GM18498 (cell line): Measurements from ENCODE around the gene SIAH1.
"Not testable (repeated sequence)": the region's sequence is repeated elsewhere in the genome, so short reads cannot be mapped to it uniquely, and the experiment has no call there.

Experiments used
- ATAC-seq: cut with Tn5 transposase; IDR thresholded peaks from one replicate; pipeline ENCODE4 v1.9.1; 2021; ENCODE audit warnings: mild to moderate bottlenecking, moderate library complexity; ENCODE audit not compliant: unreplicated experiment

SIAH1 gene, protein sequence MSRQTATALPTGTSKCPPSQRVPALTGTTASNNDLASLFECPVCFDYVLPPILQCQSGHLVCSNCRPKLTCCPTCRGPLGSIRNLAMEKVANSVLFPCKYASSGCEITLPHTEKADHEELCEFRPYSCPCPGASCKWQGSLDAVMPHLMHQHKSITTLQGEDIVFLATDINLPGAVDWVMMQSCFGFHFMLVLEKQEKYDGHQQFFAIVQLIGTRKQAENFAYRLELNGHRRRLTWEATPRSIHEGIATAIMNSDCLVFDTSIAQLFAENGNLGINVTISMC

GRCh38 chr16:48385253-48386150, at the start of gene SIAH1:
Gene SIAH1 (minus strand): TSS chr16:48385413. CDS start chr16:48362428, 22,985 bp downstream.
- ATAC-seq, result peak; percentile 71

DNA sequence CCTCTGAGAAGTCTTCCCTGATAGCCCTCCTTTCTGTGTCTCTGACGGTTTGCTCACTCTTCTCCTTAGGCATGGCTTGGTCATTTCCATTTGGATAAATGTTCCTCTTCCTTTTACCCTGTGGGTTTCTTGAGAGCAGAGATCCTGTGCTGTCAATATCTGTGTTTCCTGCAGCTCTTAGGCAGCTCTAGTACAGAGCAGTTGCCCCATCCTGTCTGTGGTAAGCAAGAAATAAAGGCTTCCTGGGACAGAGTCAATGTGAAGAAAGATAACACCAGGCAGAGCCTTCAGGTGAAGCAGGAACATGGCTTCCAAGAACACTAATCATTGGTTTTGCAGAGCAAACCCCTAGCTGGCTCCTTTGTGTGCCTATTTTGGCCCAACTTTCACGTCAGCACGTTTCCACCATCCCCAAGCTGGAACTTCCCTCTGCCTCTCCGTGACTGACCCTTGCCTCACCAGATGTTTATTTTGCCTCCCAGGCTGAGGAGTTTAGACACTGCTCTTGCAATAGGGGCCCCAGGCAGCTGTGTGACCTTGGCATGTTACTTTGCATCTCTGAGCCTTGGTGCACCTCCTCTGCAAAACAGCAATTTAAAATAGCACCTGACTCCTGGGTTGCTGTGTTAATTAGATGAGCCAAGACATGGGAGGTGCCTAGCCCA, 49.6 kb upstream of the SIAH1 start:
- no peak for ATAC-seq

DNA sequence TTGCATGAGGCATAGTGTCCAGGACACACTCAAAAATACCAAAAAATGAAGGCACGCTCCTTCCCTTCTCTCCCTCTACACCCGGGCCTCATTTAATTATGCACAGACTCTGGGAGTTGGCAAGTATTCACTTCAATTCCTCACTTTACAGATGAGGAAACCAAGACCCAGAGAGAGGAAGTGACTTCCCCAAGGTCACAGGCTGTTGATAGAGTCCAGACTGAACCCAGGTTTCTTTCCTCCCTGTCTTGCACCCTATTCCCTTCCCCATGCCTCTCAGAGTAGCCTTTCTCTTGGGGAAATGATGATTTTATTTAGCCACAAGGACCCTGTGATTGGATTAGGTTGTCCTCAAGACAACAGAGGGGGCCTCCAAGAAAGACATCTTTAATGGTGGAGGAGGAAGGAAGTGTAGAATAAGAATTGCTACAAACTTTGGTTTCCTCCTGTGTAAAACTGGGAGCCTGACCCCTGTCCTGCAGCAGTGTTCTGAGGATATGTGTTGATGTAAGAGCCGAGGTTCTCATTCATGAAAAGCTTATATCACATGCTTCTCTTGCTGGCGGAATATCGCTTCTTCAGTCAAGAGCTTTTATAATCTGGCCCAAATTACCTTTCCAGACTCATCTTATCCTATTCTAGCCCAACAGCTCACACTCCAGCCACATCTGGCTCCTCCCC, 48.8 kb upstream of the SIAH1 start:
- ATAC-seq, result no peak

DNA sequence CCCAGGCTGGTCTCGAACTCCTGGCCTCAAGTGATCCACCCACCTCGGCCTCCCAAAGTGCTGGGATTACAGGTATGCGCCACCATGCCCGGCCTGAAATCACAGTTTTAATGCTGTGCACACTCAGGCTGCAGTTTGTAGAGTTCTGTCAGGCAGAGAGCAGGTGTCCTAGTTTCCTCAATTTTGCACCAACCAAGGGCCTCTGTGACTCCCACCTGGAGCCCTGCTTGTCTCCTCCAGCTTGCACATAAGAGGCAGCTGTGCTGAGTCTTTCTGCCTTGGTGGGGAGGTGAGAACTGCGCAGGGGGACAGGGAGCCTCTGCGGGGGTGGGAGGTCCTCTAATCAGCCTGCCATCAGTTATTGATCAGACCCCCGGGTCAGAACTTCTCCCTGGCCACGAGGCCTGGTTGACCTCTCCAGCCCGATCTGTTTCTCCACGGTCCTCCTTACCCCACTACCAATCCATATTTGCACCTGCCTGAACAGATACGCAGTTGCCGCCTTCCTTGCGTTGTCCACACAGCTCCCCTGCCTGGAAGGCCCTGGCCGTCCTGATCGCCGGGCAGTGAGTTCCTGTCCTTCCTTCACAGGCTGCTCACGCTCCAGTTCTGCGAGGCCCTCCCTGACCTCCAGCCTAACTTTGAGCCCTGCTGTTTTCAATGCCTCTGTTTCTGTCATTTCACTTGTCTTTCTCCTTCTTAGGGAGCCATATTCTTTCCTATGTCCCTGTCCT, 48.1 kb upstream of the SIAH1 start:
- ATAC-seq, result no peak

- peak; percentile 88 for ATAC-seq
These were observed 46.9 kb upstream of the SIAH1 start for GRCh38 chr16:48432136-48432535.

DNA sequence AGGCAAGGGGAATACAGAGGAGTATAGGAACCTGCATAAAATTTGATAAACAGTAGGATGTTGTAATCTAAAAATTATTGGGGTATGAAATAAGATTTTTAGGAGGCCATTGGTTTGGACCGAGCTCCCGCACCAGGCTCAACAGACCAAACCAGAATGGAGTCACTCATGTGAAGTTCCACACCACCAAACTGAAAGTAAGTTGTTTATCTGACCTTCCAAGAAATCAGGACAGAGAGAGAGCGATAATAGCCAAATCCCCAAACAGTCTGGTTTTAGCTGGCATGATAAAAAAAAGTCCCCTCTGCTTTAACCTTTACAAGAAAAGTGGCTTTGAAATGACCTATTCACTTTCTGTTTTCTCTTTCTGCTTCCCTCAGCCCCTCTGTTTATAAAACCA, 45.7 kb upstream of the SIAH1 start:
- no peak for ATAC-seq

- ATAC-seq, result no peak
These were observed 41.3 kb upstream of the SIAH1 start for GRCh38 chr16:48426244-48427141.

- ATAC-seq, result no peak
These were observed 37.3 kb upstream of the SIAH1 start for GRCh38 chr16:48422537-48422936.

GRCh38 chr16:48421741-48422140, 36.5 kb upstream of the SIAH1 start:
- no peak for ATAC-seq

DNA sequence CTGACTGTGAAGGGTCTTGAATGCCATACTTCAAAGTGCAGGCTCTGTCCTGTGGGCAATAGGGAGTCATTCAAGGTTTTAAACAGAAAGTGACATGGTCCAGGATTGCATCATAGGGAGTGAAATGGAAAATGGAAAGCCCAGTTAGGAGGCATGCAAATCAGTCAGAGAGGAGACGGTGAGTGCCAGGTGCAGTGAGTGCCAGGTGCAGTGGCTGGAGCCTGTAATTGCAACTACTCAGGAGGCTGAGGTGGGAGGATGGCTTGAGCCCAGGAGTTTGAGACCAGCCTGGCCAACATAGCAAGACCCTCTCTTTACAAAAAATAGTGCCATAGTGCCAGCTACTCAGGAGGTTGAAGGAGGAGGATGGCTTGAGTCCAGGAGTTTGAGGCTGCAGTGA, 35.2 kb upstream of the SIAH1 start:
- ATAC-seq, result peak; percentile 44

GRCh38 chr16:48416617-48417016, 31.4 kb upstream of the SIAH1 start:
- ATAC-seq, result not testable (repeated sequence)

DNA sequence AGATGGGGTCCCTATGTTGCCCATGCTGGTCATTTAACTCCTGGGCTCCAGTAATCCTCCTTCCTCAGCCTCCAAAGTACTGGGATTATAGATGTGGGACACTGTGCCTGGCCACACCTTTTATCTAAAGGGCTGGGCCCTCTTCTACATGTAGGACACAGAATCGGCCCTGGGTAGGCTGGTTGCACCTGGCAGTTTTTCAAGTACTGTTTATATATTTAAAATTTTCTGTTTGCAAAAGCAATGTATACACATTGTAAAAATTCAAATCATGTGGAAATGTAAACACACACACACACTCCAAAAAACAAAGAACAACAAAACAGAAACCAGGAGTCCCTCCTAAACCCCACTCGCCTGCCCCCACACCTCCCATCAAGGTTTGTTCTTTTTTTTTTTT, 28.1 kb upstream of the SIAH1 start:
- no peak for ATAC-seq

- ATAC-seq, result no peak
These were observed 24.8 kb upstream of the SIAH1 start for GRCh38 chr16:48409839-48410632.

DNA sequence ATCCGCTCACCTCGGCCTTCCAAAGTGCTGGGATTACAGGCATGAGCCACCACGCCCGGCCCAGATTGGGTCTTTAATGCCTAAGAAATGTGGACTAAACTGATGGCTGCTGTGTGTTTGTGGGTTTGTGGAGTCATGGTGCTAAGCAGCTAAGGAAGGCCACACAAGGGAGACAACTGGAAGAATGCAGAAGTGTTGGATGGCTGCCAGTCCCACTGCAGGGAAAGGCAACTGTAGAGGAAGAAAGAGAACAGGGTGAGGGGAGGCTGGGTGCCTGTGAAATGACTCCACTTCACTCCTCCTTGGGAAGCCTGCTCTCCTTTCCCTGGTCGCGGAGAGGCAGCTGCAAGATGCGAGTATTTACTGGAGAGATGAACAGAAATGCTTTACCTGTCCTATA, 23.5 kb upstream of the SIAH1 start:
- ATAC-seq, result no peak

GRCh38 chr16:48405907-48406306, 20.7 kb upstream of the SIAH1 start:
- ATAC-seq, result no peak

GRCh38 chr16:48405153-48405552, 19.9 kb upstream of the SIAH1 start:
- no peak for ATAC-seq

- ATAC-seq, result not testable (repeated sequence)
These were observed 17.3 kb upstream of the SIAH1 start for GRCh38 chr16:48402547-48402946.

DNA sequence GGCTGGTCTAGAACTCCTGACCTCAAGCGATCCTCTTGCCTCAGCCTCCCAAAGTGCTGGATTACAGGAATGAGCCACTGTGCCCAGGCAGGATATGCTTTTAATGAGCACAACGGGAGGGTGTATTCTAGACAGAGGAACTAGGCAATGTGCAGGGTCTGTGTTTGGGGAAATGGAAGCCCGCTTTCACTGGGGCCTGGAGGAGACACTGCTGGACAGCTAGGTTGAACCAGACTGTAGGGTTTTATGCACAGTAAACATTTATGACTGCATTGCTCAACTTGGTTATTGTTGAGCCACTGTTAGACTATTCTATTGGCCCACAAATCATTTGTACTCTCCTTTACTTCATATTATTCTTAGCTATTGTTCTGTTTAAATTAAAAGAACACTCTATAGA, 10.2 kb upstream of the SIAH1 start:
- no peak for ATAC-seq

DNA sequence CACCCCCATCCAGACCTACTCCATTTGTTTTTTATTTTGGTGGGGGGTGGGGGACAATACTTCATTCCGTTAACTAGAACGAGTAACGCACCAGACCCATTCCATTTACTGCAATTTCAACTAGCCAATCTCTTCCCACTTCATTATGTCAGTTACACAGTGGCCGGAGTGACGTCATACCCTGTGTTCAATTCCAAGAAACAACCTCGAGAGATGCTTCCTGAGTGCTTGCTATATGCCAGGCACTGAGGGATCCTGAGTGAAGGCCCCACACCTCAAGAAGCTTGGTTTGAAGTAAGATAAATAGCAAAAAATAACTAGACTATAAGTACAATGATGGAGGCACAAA, 9.1 kb upstream of the SIAH1 start:
- ATAC-seq, result no peak
